NCI-H187 treated with DMSO at 0.1 percent for 48 hours (cell line): ENCODE data around the gene MRAP.

Experiments
- DNase-seq: peaks from one replicate; lab custom pipeline; 2025; lab: John Stamatoyannopoulos, UW

The MRAP gene

DNA sequence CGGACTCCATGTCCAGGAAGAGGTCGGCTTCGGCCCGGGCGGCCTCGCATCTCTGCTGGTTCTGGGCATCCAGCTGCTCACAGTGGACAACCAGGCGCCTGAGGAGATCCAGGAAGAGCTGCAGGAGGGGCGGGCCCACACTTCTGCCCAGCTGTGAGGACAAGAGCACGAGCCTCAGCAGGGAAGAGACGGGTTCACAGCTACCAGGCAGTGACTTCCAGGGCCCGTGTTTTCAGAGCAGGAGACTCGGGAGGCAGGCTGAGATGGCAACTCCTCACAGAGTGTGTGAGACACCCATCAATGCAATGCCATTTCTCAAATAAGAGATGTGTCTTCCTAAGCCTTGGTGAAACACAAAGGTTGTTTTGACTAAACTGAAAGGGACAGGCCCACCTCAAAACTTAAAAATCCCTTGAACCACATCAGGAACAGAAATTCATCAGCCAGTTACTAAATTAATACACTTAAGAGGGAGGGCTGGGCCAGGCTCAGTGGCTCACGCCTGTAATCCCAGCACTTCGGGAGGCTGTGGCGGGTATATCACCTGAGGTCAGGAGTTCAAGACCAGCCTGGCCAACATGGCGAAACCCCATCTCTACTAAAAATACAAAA is 50.8 kb downstream of the MRAP start:
- no peak for DNase-seq

DNA sequence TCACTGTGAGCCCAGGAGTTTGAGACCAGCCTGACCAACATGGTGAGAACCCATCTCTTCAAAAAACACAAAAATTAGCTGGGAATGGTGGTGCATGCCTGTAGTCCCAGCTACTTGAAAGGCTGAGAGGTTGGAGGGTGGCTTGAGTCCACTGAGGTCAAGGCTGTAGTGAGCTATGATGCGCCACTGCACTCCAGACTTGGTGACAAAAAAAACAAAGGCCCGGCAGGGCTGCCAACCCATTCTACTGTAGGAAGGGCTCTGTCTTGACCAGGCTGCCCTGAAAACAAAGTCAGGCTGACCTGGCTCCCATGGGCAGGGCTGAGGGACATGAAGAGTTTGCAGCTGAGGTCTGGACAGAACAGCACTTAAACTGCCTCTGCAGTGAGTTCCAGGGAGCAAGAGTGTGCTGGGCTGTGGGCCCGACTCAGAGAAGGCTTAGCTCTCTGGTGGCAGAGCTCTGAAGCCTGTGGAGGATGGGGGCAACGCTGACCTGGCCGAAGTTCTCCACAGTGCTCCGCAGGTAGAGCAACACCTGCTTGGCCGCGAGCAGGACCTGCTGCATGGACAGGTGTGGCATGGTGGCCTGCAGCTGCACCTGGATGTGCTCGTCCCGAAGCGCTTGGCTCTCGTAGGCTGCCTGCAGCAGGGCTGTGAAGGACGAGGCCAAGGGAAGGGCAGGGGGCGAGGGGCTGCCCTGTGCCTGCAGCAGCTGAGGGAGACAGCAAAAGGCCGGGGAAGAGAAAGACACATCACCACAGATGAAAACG is 51.7 kb downstream of the MRAP start:
- no peak for DNase-seq

DNA sequence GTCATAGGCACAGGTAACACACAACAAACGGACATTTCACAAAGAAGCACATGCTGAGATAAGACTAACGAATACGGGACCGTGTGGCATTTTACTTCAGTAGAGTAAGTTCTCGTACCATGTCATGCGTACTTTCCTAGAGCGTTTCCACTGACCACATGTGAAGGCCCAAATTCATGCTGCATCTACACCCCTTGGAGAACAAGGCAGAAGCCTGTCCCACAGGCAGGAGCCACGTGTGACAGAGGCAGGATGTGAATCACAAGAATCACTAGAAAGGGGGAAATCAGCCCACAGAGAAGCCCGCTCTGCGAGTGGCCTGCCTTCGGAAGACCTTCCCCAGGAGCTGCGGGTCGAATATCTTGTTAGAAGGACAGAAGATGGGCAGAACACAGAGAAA is 52.3 kb downstream of the MRAP start:
- DNase-seq: no peak

DNA sequence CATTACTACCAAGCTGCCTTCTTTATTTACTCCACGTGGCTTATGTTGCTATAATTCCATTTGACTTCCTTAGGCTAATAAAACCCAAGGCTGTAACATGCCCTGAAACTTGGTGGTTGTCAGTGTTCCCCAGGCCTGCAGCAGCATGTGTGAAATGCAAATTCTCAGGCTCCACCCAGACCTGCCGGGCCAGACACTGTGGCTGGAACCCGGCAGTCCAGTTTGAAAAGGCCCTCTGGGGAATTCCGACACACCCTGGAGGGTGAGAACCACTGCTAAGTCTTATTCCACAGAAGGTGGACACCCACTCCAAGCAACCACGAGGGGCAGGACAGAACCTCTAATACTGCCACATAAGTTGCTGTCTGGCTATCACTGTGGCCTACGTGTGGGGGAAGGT is 52.8 kb downstream of the MRAP start:
- DNase-seq: no peak

DNA sequence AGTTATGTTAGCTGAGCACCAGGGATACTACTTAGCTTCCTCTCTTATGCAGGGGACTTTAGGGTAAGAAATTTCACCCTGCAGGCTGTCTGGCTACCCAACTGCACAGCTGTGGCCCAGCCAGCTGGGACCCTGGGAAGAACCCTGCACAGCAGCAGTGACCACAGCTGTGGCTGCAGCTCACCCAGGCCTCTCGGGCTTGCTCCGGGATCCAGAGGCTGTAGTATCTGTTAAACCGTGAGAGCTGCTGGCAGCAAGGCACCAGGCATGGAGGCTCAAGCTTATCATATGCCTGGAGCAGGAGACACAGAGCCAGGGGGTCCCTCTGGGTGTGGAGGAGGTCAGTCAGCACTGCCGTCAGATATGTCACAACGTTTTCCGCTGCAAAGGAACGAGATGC is 53.9 kb downstream of the MRAP start:
- no peak for DNase-seq

DNA sequence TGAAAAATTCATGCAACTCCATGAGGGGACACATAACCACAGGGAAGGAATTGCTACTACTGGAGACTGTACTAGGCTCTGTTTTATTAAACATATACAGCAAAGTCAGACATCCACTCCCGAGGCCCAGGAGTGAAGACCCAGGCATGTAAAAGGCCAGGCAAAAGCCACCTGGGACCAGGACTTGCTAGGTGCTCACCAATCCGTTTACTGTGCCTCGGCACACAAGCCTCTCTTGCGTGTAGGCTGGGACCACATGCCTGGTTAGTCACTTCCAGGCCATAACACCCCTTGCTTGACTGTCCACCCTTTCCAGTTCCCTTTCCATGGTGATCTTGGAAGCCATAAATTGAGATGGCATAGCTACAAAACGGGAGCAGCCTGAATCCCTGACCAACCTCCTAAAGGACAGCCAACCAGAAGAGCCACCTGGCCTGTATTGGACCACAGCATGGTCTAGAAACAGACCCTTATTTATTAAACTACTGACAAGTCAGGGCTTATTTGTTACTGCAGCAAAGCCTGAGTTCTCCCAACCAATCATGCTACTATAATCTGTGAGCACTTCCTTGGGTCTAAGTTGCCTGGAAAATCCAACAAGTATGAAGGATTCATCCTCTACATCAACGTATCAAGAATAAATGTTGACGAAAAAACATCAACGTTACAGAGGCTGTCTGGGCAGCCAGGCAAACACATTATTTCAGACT is 54.5 kb downstream of the MRAP start:
- no peak for DNase-seq

DNA sequence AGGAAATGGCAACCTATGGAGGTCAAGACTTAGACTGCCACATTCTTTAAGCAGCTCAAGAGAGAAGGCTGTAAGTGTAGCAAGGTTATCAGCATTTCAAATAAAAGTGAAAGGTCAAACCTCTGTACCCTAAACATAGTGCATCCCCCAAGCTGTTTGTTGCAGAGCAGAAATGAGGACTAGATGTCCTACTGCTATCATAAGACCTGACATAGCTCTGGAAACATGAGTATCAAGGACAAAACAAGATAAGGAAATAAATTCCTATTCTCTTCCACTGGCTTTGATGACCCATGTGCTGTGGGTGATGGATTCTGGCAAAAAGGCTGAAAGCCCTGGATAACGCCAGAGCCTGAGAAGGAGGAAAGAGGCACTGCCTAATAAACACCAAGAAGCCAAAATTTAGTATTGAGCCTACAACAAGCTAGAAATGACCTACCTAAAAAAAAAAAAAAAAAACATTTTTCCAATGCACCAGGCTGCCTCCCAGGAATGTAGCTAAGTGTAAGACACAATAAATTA is 58.3 kb downstream of the MRAP start:
- no peak for DNase-seq

DNA sequence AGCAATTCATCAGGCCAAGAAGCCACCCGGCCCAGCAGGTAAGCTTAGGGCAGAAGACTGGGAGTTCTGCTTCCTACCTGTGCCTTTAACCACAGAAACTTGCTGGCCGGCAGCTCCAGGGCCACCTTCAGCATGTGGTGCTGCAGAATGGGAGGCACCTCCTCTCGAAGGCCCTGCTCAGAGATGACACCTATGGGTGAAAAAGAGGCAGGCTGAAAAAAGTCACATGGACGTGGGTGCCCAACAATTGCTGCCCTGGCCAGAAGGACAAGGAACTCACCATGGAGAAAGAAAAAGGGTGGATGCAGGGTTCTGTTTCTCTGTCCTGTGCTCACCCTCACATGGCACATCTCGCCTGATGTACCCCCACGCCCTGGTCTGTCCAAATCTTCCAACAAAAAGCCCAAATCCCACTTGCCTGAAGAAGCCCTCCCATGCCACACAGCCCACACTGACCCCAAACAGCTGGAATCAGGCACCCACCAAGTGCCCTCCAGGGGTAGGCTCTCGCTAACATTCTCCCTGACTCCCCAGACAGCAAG is 61.1 kb downstream of the MRAP start:
- no peak for DNase-seq

DNA sequence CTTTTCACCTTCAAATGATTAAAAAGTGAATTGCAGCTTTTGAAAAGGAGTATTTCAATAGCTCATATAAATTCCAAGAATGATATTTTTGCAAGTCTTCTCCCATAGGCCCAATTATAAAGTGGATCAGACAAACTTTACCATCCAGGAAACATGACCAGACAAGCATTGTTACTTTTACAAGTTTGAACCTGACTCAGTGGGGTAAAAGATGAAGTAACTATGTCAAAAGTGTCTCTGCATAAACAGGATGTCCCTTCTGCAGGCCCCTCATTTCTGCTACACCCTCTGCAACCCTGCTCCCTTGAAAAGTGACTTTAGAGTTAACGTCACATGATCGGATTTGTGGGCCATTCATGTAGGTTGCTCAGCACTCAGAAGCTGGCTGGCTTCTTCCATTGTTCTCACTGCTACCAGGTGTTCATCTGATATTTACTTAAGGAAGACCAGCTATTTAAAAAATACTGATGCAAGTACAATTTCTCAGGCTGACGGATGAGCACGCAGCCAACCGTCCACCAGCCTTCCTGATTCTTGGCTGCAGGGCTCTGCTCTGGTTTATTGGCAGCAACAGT is 61.8 kb downstream of the MRAP start:
- DNase-seq: no peak
